ENCODE data around the gene SH3GLB2.

- TF ChIP-seq POLR2A (IDR thresholded peaks at IDR 0.05) (no peak), CTCF (IDR thresholded peaks at IDR 0.05) (no peak), POLR2AphosphoS5 (IDR thresholded peaks at IDR 0.05) (no peak)
Observed at GRCh38 chr9:129032541-129033159, 4.5 kb upstream of the SH3GLB2 start.
